Mucosa of stomach (tissue), 1 donor: Measurements from ENCODE around the gene IRAK1.
A peak's percentile ranks its signal among the peaks of the same experiment; 100 is the strongest.
"Not testable (repeated sequence)": the region's sequence is repeated elsewhere in the genome, so short reads cannot be mapped to it uniquely, and the experiment has no call there.

Experiments
- H3K27me3 ChIP-seq: one replicate; pipeline ENCODE4 v1.7.0; 2013; ENCODE audit warnings: mild to moderate bottlenecking, low read length; ENCODE audit not compliant: control insufficient read depth, insufficient read depth
- H3K36me3 ChIP-seq: one replicate; pipeline ENCODE4 v1.7.0; 2013; ENCODE audit warnings: low read length; ENCODE audit not compliant: control insufficient read depth, insufficient read depth
- H3K4me1 ChIP-seq: one replicate; pipeline ENCODE4 v1.7.0; 2013; ENCODE audit warnings: mild to moderate bottlenecking, low read length; ENCODE audit not compliant: control insufficient read depth, insufficient read depth
- H3K4me3 ChIP-seq: one replicate; pipeline ENCODE4 v1.7.0; 2013; ENCODE audit warnings: low read length
- H3K9ac ChIP-seq: one replicate; pipeline ENCODE4 v1.7.0; 2013; ENCODE audit warnings: mild to moderate bottlenecking, low read length, moderate library complexity
- H3K9me3 ChIP-seq: one replicate; pipeline ENCODE4 v1.7.0; 2013; ENCODE audit warnings: mild to moderate bottlenecking, low read length, moderate library complexity; ENCODE audit not compliant: control insufficient read depth
- donor health status: Pancreatic carcinoma.

IRAK1 gene

GRCh38 chrX:153981771-153982533, 37.8 kb downstream of the IRAK1 start:
- Histone ChIP-seq H3K4me3 (no peak overlapping the region), H3K36me3 (no peaks in the 10 kb centered on the region), H3K9me3 (no peaks in the 10 kb centered on the region), H3K4me1 (peaks cover 15% of the 10 kb centered on the region), H3K27me3 (no peaks in the 10 kb centered on the region), H3K9ac (no peak overlapping the region)

- Histone ChIP-seq H3K9ac (no peak overlapping the region), H3K27me3 (no peaks in the 10 kb centered on the region), H3K36me3 (no peaks in the 10 kb centered on the region), H3K9me3 (no peaks in the 10 kb centered on the region), H3K4me3 (no peak overlapping the region), H3K4me1 (peaks cover 15% of the 10 kb centered on the region)
Measured at GRCh38 chrX:153981231-153981630, 38.5 kb downstream of the IRAK1 start.

- peaks cover 14% of the 10 kb centered on the region for H3K4me1 ChIP-seq
- not testable (repeated sequence) for H3K4me3 ChIP-seq, H3K9ac ChIP-seq, H3K9me3 ChIP-seq, H3K27me3 ChIP-seq, H3K36me3 ChIP-seq
Measured at GRCh38 chrX:153980394-153980793, 39.3 kb downstream of the IRAK1 start.

- no peaks in the 10 kb centered on the region for H3K9me3 ChIP-seq
- H3K4me3 ChIP-seq = no peak overlapping the region
- H3K9ac ChIP-seq = no peak overlapping the region
- no peaks in the 10 kb centered on the region for H3K36me3 ChIP-seq
- H3K27me3 ChIP-seq = no peaks in the 10 kb centered on the region
- peaks cover 17% of the 10 kb centered on the region for H3K4me1 ChIP-seq
Measured at GRCh38 chrX:153974726-153975286, 44.9 kb downstream of the IRAK1 start.

- peaks cover 22% of the 10 kb centered on the region for H3K4me1 ChIP-seq
- no peak overlapping the region for H3K4me3 ChIP-seq
- no peaks in the 10 kb centered on the region for H3K9me3 ChIP-seq
- no peaks in the 10 kb centered on the region for H3K36me3 ChIP-seq
- H3K27me3 ChIP-seq = no peaks in the 10 kb centered on the region
- peak overlapping the region; percentile 76 for H3K9ac ChIP-seq
Measured at GRCh38 chrX:153974003-153974725, 45.5 kb downstream of the IRAK1 start.

GRCh38 chrX:153973127-153974002, 46.3 kb downstream of the IRAK1 start:
- no peaks in the 10 kb centered on the region for H3K36me3 ChIP-seq
- H3K4me1 ChIP-seq = peaks cover 29% of the 10 kb centered on the region
- H3K27me3 ChIP-seq = no peaks in the 10 kb centered on the region
- no peaks in the 10 kb centered on the region for H3K9me3 ChIP-seq
- H3K4me3 ChIP-seq = peak overlapping the region; percentile 25
- peak overlapping the region; percentile 76 for H3K9ac ChIP-seq

- Histone ChIP-seq H3K36me3 (no peaks in the 10 kb centered on the region), H3K27me3 (no peaks in the 10 kb centered on the region), H3K4me3 (peak within 1 kb of the TSS; percentile 87), H3K4me1 (peaks cover 38% of the 10 kb centered on the region), H3K9ac (peak within 1 kb of the TSS; percentile 97), H3K9me3 (no peaks in the 10 kb centered on the region)
Measured at GRCh38 chrX:153972368-153973126, 47.2 kb downstream of the IRAK1 start, which contains the start of gene TMEM187. Gene TMEM187, plus strand, starts transcription at chrX:153972754. Its CDS starts 9,309 bp downstream, at chrX:153982063.

- Histone ChIP-seq H3K36me3 (no peaks in the 10 kb centered on the region), H3K27me3 (no peaks in the 10 kb centered on the region), H3K9me3 (no peaks in the 10 kb centered on the region), H3K4me1 (peaks cover 46% of the 10 kb centered on the region), H3K9ac (peak within 1 kb of the TSS; percentile 97), H3K4me3 (peak within 1 kb of the TSS; percentile 87)
Measured at GRCh38 chrX:153971450-153972367, 48.0 kb downstream of the IRAK1 start, which contains the start of gene HCFC1. Gene HCFC1, minus strand, starts transcription at chrX:153971818. Its CDS starts 978 bp downstream, at chrX:153970840.

- Histone ChIP-seq H3K27me3 (no peaks in the 10 kb centered on the region), H3K4me1 (peaks cover 47% of the 10 kb centered on the region), H3K9ac (peak overlapping the region; percentile 97), H3K4me3 (peak overlapping the region; percentile 87), H3K36me3 (no peaks in the 10 kb centered on the region), H3K9me3 (no peaks in the 10 kb centered on the region)
Measured at GRCh38 chrX:153971124-153971449, 48.6 kb downstream of the IRAK1 start.

- H3K9me3 ChIP-seq = no peaks in the 10 kb centered on the region
- no peaks in the 10 kb centered on the region for H3K36me3 ChIP-seq
- peak overlapping the region; percentile 87 for H3K4me3 ChIP-seq
- peaks cover 47% of the 10 kb centered on the region for H3K4me1 ChIP-seq
- H3K27me3 ChIP-seq = no peaks in the 10 kb centered on the region
- H3K9ac ChIP-seq = peak overlapping the region; percentile 97
Measured at GRCh38 chrX:153970357-153971123, 49.2 kb downstream of the IRAK1 start.
